HCT116 (cell line): ENCODE data around the gene TSEN34. TPM values are rescaled to one million over a fixed set of nuclear protein-coding genes. Genes with fewer than 3 reads are reported as not detected.

Experiments
- ATAC-seq: fragments of 200-7000 bp; cut with Tn5 transposase; 2 replicates; pipeline ENCODE4 v1.9.1; 2020; ENCODE audit warnings: mild to moderate bottlenecking, moderate library complexity
- BruUV-seq: library from RNA; stranded (reverse); fragments of 400-500 nt; replicated peaks from 2 replicates; lab custom pipeline; 2021; lab: Mats Ljungman, UMichigan
- CTCF ChIA-PET: fragments of 300-600 bp; sonication (Branson Sonifier 250); formaldehyde crosslinking; loops from one replicate; lab custom pipeline; 2021; ENCODE audit warnings: antibody characterized with exemption; lab: Charles Lee
- POLR2A ChIA-PET: fragments of 300-600, 350-600 bp; sonication (Branson Sonifier 250); formaldehyde crosslinking; loops from one replicate; lab custom pipeline; 2021; ENCODE audit warnings: antibody characterized with exemption; lab: Charles Lee
- RAD21 ChIA-PET, 2 experiments: fragments of 300-600 bp; sonication (Branson Sonifier 250); formaldehyde crosslinking; loops; one replicate each; lab custom pipeline; 2023; ENCODE audit warnings: low total read pairs in 2 of 2; ENCODE audit not compliant: uncharacterized antibody in 2 of 2, unreplicated experiment in 2 of 2, low non-redundant PET in 1 of 2; lab: Charles Lee
- DNase-seq: peaks from one replicate; pipeline ENCODE4 v3.0.0-alpha.2; 2010; ENCODE audit warnings: low read depth, low spot score
- H2AFZ ChIP-seq: fragments of 200-600 bp; shearing (Covaris generic), sonication (generic); 2 replicates; pipeline ENCODE4 v1.6.1; 2017; ENCODE audit warnings: low read depth, mixed run types, mixed read lengths, antibody characterized with exemption, low read length; ENCODE audit not compliant: poor library complexity, severe bottlenecking
- H3K27ac ChIP-seq: 2 replicates; pipeline ENCODE4 v1.5.1; 2012; ENCODE audit warnings: low read depth, low read length
- H3K27me3 ChIP-seq: fragments of 200-600 bp; sonication (generic); 2 replicates; pipeline ENCODE4 v1.6.1; 2016; ENCODE audit warnings: mixed run types, low read length, mixed read lengths; ENCODE audit not compliant: insufficient read depth
- H3K36me3 ChIP-seq, 2 experiments: fragments of 200-500 bp in 1 of 2; fragments of 200-600 bp in 1 of 2; sonication (Bioruptor generic) in 1 of 2; sonication (generic) in 1 of 2; 2 replicates each; pipeline versions ENCODE4 v1.5.1 to v1.6.1; 2014 to 2016; ENCODE audit warnings: low read length in 2 of 2, inconsistent platforms in 1 of 2, mixed read lengths in 1 of 2, mixed run types in 1 of 2; ENCODE audit not compliant: insufficient read depth in 2 of 2, control insufficient read depth in 1 of 2
- H3K4me1 ChIP-seq, 2 experiments: fragments of 200-600 bp in 1 of 2; sonication (generic) in 1 of 2; 2 replicates each; pipeline versions ENCODE4 v1.5.1 to v1.6.1; 2012 to 2017; ENCODE audit warnings: low read length in 2 of 2, inconsistent platforms in 1 of 2, mild to moderate bottlenecking in 1 of 2, mixed read lengths in 1 of 2, mixed run types in 1 of 2, moderate library complexity in 1 of 2; ENCODE audit not compliant: insufficient read depth in 2 of 2, control insufficient read depth in 1 of 2
- H3K4me2 ChIP-seq: fragments of 200-600 bp; sonication (generic); 2 replicates; pipeline ENCODE4 v1.6.1; 2017; ENCODE audit warnings: mixed run types, low read length, mixed read lengths
- H3K4me3 ChIP-seq, 2 experiments: fragments of 200-600 bp in 1 of 2; sonication (generic) in 1 of 2; replicated peaks in 1 of 2; 2 replicates each; pipeline ENCODE4 v1.5.1; 2011 to 2016; ENCODE audit warnings: low read length in 2 of 2, control low read depth in 1 of 2, low read depth in 1 of 2, mild to moderate bottlenecking in 1 of 2, mixed read lengths in 1 of 2, mixed run types in 1 of 2
- H3K79me2 ChIP-seq: fragments of 200-600 bp; sonication (generic); 2 replicates; pipeline ENCODE4 v1.6.1; 2017; ENCODE audit warnings: mild to moderate bottlenecking, mixed run types, low read length, moderate library complexity, mixed read lengths; ENCODE audit not compliant: insufficient read depth
- H3K9ac ChIP-seq: fragments of 200-600 bp; sonication (generic); 2 replicates; pipeline ENCODE4 v1.6.1; 2016; ENCODE audit warnings: low read length, mixed read lengths
- H3K9me2 ChIP-seq: fragments of 200-600 bp; sonication (generic), shearing (Covaris generic); 2 replicates; pipeline ENCODE4 v1.6.1; 2017; ENCODE audit warnings: mixed run types, mild to moderate bottlenecking, moderate library complexity; ENCODE audit not compliant: insufficient read depth
- H3K9me3 ChIP-seq, 2 experiments: fragments of 200-500 bp in 1 of 2; fragments of 200-600 bp in 1 of 2; sonication (Bioruptor generic) in 1 of 2; sonication (generic) in 1 of 2; 2 replicates each; pipeline ENCODE4 v1.6.1; 2014 to 2017; ENCODE audit warnings: low read length in 2 of 2, mixed read lengths in 2 of 2, inconsistent platforms in 1 of 2, low read depth in 1 of 2, mild to moderate bottlenecking in 1 of 2, mixed run types in 1 of 2, moderate library complexity in 1 of 2; ENCODE audit not compliant: control insufficient read depth in 1 of 2, insufficient read depth in 1 of 2
- H4K20me1 ChIP-seq: fragments of 200-600 bp; sonication (generic), shearing (Covaris generic); 2 replicates; pipeline ENCODE4 v1.6.1; 2017; ENCODE audit warnings: mixed run types, mild to moderate bottlenecking, moderate library complexity; ENCODE audit not compliant: insufficient read depth
- ATF3 ChIP-seq: IDR thresholded peaks from 2 replicates; pipeline ENCODE4 v1.6.1; 2012
- CBX3 ChIP-seq: IDR thresholded peaks from 2 replicates; pipeline ENCODE4 v1.6.1; 2012; ENCODE audit warnings: low read depth
- CEBPB ChIP-seq: IDR thresholded peaks from 2 replicates; pipeline ENCODE4 v1.6.1; 2012; ENCODE audit warnings: low read depth
- EGR1 ChIP-seq: IDR thresholded peaks from 2 replicates; pipeline ENCODE4 v1.6.1; 2012; ENCODE audit warnings: low read depth
- FOSL1 ChIP-seq: IDR thresholded peaks from 2 replicates; pipeline ENCODE4 v1.6.1; 2012; ENCODE audit warnings: low read depth
- MAX ChIP-seq: IDR thresholded peaks from 2 replicates; pipeline ENCODE4 v1.6.1; 2012
- POLR2A ChIP-seq: IDR thresholded peaks from 2 replicates; pipeline ENCODE4 v1.7.0; 2011; ENCODE audit warnings: borderline replicate concordance; ENCODE audit not compliant: insufficient read depth, insufficient read length; ENCODE audit errors: extremely low read depth
- POLR2AphosphoS5 ChIP-seq: IDR thresholded peaks from 2 replicates; pipeline ENCODE4 v1.6.1; 2011; ENCODE audit warnings: mild to moderate bottlenecking, low read depth, low read length, moderate library complexity
- RAD21 ChIP-seq: IDR thresholded peaks from 2 replicates; pipeline ENCODE4 v1.6.1; 2012; ENCODE audit warnings: low read depth, mild to moderate bottlenecking
- REST ChIP-seq: IDR thresholded peaks from 2 replicates; pipeline ENCODE4 v1.6.1; 2012; ENCODE audit warnings: low read depth
- SP1 ChIP-seq: IDR thresholded peaks from 2 replicates; pipeline ENCODE4 v1.6.1; 2012; ENCODE audit warnings: low read depth
- SRF ChIP-seq: IDR thresholded peaks from 2 replicates; pipeline ENCODE4 v1.6.1; 2012; ENCODE audit warnings: low read depth
- TCF7L2 ChIP-seq: IDR thresholded peaks from 2 replicates; pipeline ENCODE4 v1.7.0; 2011; ENCODE audit warnings: borderline replicate concordance, inconsistent platforms; ENCODE audit not compliant: insufficient read depth, insufficient read length; ENCODE audit errors: extremely low read depth
- ZBTB33 ChIP-seq: IDR thresholded peaks from 2 replicates; pipeline ENCODE4 v1.6.1; 2011; ENCODE audit warnings: mild to moderate bottlenecking, low read length, moderate library complexity; ENCODE audit not compliant: insufficient replicate concordance; ENCODE audit errors: extremely low read depth
- intact Hi-C: fragments of 100-400 bp; cut with micrococcal nuclease; formaldehyde crosslinking; loops from 2 replicates; pipeline ENCODE4 v1.10.0; 2022
- total RNA-seq: library from RNA; stranded (reverse); gene quantifications from one replicate; pipeline ENCODE4 v1.2.1, GENCODE V29; 2021; ENCODE audit not compliant: unreplicated experiment

Gene TSEN34
- total RNA-seq, 1 experiment from 2014 or later, result 99.9 TPM

- ChIA-PET RAD21 (no interaction called here), CTCF (no interaction called here), POLR2A (interaction anchor here (5.7 kb wide), 1 partner anchor 14 kb away, joined by 126 read pairs; the partner anchor contains the start of genes MBOAT7 and TSEN34)
- Histone ChIP-seq H2AFZ (no peak overlapping the region), H3K36me3 (peaks cover 54 to 71% of the 10 kb centered on the region in 2 experiments), H3K27ac (no peak overlapping the region), H3K79me2 (peaks cover 78% of the 10 kb centered on the region), H3K9me3 (no peaks in the 10 kb centered on the region), H3K4me3 (0 out of 4 replicates have a peak overlapping the region, but pooled peaks of 1 of the 2 experiments have one; percentile 8), H3K4me2 (peak overlapping the region; percentile 97), H4K20me1 (peaks cover 64% of the 10 kb centered on the region; the same call in 1 of the 2 replicates), H3K4me1 (peaks cover 9 to 51% of the 10 kb centered on the region in 2 experiments), H3K27me3 (no peaks in the 10 kb centered on the region), H3K9ac (peak overlapping the region; percentile 99), H3K9me2 (no peaks in the 10 kb centered on the region)
- no peak for ATAC-seq
- intact Hi-C loops, result no loop called here
- TF ChIP-seq RAD21 (no peak), POLR2AphosphoS5 (no peak), CEBPB (no peak), FOSL1 (no peak)
- DNase-seq, result no peak
- BruUV-seq, result no TSS peak
These were observed 12.1 kb downstream of the TSEN34 start for GRCh38 chr19:54203151-54203611.

- H3K36me3 ChIP-seq, result peaks cover 55 to 72% of the 10 kb centered on the region in 2 experiments
- RAD21 ChIA-PET, result no interaction called here
- H3K4me1 ChIP-seq, result peaks cover 18 to 64% of the 10 kb centered on the region in 2 experiments
- H3K9me2 ChIP-seq, result no peaks in the 10 kb centered on the region
- H3K27ac ChIP-seq, result no peak overlapping the region
- peaks cover 78% of the 10 kb centered on the region for H3K79me2 ChIP-seq
- no peak overlapping the region for H3K4me2 ChIP-seq
- no peak for ATAC-seq
- no peak for DNase-seq
- no peaks in the 10 kb centered on the region for H3K9me3 ChIP-seq
- no TSS peak for BruUV-seq
- no peak overlapping the region for H2AFZ ChIP-seq
- H3K27me3 ChIP-seq, result no peaks in the 10 kb centered on the region
- H3K4me3 ChIP-seq, result no peak overlapping the region
- H4K20me1 ChIP-seq, result peaks cover 73% of the 10 kb centered on the region; the same call in 1 of the 2 replicates
- CTCF ChIA-PET, result no interaction called here
- intact Hi-C loops, result no loop called here
- POLR2A ChIA-PET, result interaction anchor here (1.7 to 2.5 kb wide), 2 partner anchors 11 to 15 kb away, joined by 4 to 16 read pairs; partner anchors contain the start of genes MBOAT7 and TSEN34
- H3K9ac ChIP-seq, result no peak overlapping the region
- TF ChIP-seq SP1, result no peak
- no peak for TF ChIP-seq FOSL1
- TF ChIP-seq POLR2A, result no peak
- no peak for TF ChIP-seq ATF3
- no peak for TF ChIP-seq CBX3
- no peak for TF ChIP-seq EGR1
- TF ChIP-seq MAX, result no peak
- no peak for TF ChIP-seq ZBTB33
- no peak for TF ChIP-seq TCF7L2
- no peak for TF ChIP-seq SRF
- no peak for TF ChIP-seq REST
These were observed 13.8 kb downstream of the TSEN34 start for GRCh38 chr19:54204767-54205468.
